RWPE1 (cell line): ENCODE data around the gene HFE.

Experiments
- CTCF ChIA-PET: fragments of 350-600 bp; sonication (Branson Sonifier 250); formaldehyde crosslinking; extraction: SDS; loops from one replicate; lab custom pipeline; 2021; lab: Yijun Ruan, JAX
- POLR2A ChIA-PET: fragments of 400-600 bp; formaldehyde crosslinking; extraction: SDS; loops from one replicate; lab custom pipeline; 2020; ENCODE audit warnings: antibody characterized with exemption; ENCODE audit not compliant: low non-redundant PET; lab: Yijun Ruan, JAX
- DNase-seq: peaks from one replicate; pipeline ENCODE4 v3.0.0; 2012; ENCODE audit warnings: low spot score
- H3K27ac ChIP-seq: fragments of 450-650 bp; 2 replicates; pipeline ENCODE4 v1.5.1; 2017
- CTCF ChIP-seq: fragments of 450-650 bp; conservative IDR thresholded peaks from 2 replicates; pipeline ENCODE4 v1.5.1; 2017; ENCODE audit warnings: low read depth, mild to moderate bottlenecking

Gene HFE

GRCh38 chr6:26123947-26124780 lies 36.9 kb downstream of the HFE start:
- POLR2A ChIA-PET, result interaction anchor here (0.5 to 5.1 kb wide), 15 partner anchors 20 to 1769 kb away, joined by 3 to 94 read pairs (median 5); a partner anchor contains a TSS
- peak; percentile 99 for DNase-seq

GRCh38 chr6:26124781-26125685 lies 37.8 kb downstream of the HFE start:
- no peak for DNase-seq
- peak overlapping the region; percentile 99 for H3K27ac ChIP-seq
- CTCF ChIA-PET, result interaction anchor here (0.6 to 1.0 kb wide), 4 partner anchors 16 to 54 kb away, joined by 3 to 6 read pairs (median 3); no protein-coding TSS in a partner anchor
- TF ChIP-seq CTCF, result no peak
- POLR2A ChIA-PET, result interaction anchor here (0.9 to 5.1 kb wide), 7 partner anchors 21 to 91 kb away, joined by 3 to 94 read pairs (median 8); a partner anchor contains a TSS

More at GRCh38 chr6:26123947-26124780, 36.9 kb downstream of the HFE start:
- TF ChIP-seq CTCF, result no peak
- peak overlapping the region; percentile 99 for H3K27ac ChIP-seq
- CTCF ChIA-PET, result interaction anchor here (0.6 to 1.0 kb wide), 2 partner anchors 35 to 48 kb away, joined by 3 read pairs; no protein-coding TSS in a partner anchor

GRCh38 chr6:26126394-26127235 lies 39.4 kb downstream of the HFE start:
- ChIA-PET CTCF (no interaction called here), POLR2A (interaction anchor here (0.6 to 5.1 kb wide), 3 partner anchors 32 to 56 kb away, joined by 3 to 94 read pairs (median 4); a partner anchor contains a TSS)
- TF ChIP-seq CTCF, result no peak
- peak overlapping the region; percentile 94 for H3K27ac ChIP-seq
- no peak for DNase-seq

- POLR2A ChIA-PET, result interaction anchor here (0.9 to 1.1 kb wide), 2 partner anchors 29 to 30 kb away, joined by 4 to 10 read pairs; a partner anchor contains a TSS
- CTCF ChIA-PET, result no interaction called here
- peak overlapping the region; percentile 58 for H3K27ac ChIP-seq
Measured at GRCh38 chr6:26128013-26128771, 41.0 kb downstream of the HFE start.

DNA sequence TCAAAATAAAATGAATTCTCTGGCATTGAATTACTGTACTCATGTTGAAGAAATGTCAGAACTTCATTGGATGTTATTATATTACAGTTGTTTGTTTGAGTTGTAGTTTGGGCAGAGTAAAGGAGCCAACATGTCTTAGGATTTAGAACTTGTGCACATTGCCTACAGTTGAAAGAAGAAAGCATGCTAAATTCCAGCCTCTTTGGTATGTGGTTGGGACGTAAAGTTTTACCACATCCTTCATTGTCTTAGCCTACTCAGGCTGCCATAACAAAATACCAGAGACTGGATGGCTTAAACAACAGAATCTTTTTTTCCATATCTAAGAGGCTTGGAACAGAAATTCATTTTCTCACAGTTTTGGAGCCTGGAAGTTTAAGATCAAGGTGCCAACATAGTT lies 42.4 kb downstream of the HFE start:
- ChIA-PET POLR2A (no interaction called here), CTCF (no interaction called here)
- no peak for DNase-seq
- H3K27ac ChIP-seq, result no peak overlapping the region
- no peak for TF ChIP-seq CTCF

More at GRCh38 chr6:26128013-26128771, 41.0 kb downstream of the HFE start:
- no peak for DNase-seq
- no peak for TF ChIP-seq CTCF
